DND-41 (cell line): ENCODE measurements around the gene SLC24A5.

ENCODE experiments used
- EZH2 ChIP-seq: IDR thresholded peaks from 3 replicates; pipeline ENCODE4 v1.6.1; 2012; ENCODE audit warnings: borderline replicate concordance, low read depth, mild to moderate bottlenecking, moderate library complexity, low read length, inconsistent platforms; ENCODE audit not compliant: severe bottlenecking
- TF ChIP-seq, protein P1 (sequence below): IDR thresholded peaks from 2 replicates; pipeline ENCODE4 v1.5.1; 2012; ENCODE audit warnings: borderline replicate concordance, low read length, moderate library complexity, mild to moderate bottlenecking; ENCODE audit not compliant: poor library complexity, severe bottlenecking; ENCODE audit errors: extremely low read depth

DNA sequence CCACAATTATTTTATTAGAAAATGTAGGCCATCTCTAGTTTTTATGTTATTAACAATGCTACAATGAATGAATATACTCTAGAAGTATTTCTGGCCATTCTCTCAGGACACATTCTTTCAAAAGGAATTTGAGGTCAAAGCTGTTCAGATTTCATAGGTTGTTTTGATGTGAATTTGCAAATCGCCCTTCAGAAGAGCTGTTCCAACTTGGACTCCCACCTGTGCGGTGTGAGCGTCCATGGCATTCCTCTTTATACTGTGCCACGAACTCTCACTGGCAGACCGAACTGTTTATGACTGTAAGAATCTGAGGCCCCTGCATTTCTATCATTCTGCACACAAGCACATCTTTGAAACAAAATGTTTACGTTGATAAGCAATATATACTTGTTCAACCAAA lies 18.6 kb upstream of the SLC24A5 start:
- TF ChIP-seq, protein P1, sequence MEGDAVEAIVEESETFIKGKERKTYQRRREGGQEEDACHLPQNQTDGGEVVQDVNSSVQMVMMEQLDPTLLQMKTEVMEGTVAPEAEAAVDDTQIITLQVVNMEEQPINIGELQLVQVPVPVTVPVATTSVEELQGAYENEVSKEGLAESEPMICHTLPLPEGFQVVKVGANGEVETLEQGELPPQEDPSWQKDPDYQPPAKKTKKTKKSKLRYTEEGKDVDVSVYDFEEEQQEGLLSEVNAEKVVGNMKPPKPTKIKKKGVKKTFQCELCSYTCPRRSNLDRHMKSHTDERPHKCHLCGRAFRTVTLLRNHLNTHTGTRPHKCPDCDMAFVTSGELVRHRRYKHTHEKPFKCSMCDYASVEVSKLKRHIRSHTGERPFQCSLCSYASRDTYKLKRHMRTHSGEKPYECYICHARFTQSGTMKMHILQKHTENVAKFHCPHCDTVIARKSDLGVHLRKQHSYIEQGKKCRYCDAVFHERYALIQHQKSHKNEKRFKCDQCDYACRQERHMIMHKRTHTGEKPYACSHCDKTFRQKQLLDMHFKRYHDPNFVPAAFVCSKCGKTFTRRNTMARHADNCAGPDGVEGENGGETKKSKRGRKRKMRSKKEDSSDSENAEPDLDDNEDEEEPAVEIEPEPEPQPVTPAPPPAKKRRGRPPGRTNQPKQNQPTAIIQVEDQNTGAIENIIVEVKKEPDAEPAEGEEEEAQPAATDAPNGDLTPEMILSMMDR = no peak
- no peak for TF ChIP-seq EZH2
